NOMO-1 treated with DMSO at 0.1 percent for 48 hours (cell line): ENCODE measurements around the gene PCDHA1.
"Not testable (repeated sequence)": the region's sequence is repeated elsewhere in the genome, so short reads cannot be mapped to it uniquely, and the experiment has no call there.

Experiments used
- DNase-seq: peaks from one replicate; lab custom pipeline; 2025; ENCODE audit not compliant: unreplicated experiment; lab: John Stamatoyannopoulos, UW

The PCDHA1 gene

DNA sequence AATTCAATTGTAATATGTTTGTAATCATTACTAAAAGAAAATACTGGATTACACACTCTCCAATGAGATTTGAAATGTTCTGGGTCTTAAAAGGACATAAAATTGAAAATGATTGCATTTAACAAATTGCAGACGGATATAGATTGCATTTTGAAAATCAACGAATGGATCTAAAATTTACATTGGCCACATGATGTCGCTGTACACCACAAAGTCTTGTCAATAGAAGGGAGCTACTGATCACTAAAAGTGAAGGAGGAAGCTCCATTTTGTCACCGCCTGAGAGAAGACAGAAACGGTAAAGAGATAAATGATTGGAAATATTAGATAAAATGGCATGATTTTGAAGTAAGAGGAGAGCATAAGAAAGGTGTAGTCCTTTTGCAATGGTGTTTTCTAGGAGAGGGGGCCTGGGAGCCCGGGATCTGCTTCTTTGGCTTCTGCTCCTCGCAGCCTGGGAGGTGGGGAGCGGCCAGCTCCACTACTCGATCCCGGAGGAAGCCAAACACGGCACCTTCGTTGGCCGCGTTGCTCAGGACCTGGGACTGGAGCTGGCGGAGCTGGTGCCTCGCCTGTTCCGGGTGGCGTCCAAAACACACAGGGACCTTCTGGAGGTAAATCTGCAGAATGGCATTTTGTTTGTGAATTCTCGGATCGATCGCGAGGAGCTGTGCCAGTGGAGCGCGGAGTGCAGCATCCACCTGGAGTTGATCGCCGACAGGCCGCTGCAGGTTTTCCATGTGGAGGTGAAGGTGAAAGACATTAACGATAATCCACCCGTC, at the start of gene PCDHA1:
Gene PCDHA1 (plus strand): TSS at position 236 of the 782 bp plus-strand sequence.
- DNase-seq = peak; percentile 59

GRCh38 chr5:140737486-140737885, 48.5 kb upstream of the PCDHA1 start:
- no peak for DNase-seq

DNA sequence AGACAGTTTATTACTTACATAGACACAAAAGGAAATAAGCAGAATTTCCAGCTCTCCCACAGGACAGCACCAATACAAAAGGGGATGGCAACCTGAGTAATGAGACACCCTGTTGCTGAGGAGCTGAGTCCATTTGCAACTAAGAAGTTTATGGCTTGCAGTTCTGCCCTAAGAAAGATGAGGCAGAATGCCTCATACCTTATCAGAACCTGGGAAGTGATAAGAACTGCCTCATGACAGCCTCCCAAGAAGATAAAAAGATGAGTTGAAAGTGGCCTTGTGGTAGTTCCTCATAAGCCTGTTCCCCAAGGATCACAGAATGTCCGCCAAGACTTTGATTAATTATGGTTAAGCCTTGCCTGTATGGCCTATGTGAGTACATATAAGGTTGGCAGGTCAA, 44.0 kb upstream of the PCDHA1 start:
- no peak for DNase-seq

DNA sequence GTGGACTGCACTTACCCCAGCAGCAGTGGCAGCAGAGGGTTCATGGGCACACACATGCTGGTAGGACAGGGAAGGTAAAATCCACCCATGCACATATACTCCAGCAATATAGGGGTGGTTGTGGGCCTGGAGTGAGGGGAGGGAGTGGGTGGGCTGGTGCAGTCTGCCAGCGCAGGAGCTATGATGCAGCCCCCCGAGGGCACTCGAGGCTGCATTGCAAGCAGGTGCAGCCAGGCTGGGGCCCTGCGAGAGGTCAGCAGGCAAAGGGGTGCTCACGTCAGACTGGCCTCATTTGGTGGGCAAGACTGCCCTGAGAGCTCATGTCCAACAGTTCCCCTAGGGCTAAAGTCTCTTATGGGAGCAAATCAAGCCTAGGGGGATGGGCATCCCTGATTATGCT, 32.4 kb upstream of the PCDHA1 start:
- no peak for DNase-seq

DNA sequence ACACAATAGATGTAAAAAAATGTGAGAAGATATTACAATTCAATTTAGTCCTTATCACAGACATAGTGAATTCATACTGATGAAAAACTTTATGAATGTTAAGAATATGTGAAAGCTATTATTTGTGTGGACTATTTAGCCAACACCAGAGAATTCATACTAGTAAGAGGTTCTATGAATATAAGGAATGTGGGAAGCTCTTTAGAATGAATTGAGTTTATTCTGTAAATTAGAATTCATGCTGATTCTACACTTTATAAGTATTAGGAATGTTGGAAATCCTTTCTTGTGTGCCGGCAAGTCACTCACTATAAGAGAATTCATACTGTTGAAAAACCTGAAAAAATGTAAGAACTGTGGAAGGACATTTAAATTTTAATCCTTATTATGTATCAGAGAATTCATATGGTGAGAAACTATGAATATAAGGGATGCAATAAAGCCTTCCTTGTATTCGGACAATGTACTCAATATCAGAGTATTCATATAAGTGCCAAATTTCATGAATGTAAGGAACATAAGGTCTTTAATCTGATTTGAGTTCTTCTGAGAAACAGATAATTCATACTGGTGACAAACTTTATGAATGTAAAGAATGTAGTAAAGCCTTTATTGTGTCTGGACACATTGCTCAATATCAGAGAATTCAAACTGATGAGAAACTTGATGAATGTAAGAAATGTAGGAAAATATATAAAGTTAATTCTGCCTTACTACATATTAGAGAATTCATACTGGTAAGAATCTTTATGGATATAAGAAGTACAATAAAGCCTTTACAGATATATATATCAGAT, 21.6 kb upstream of the PCDHA1 start:
- no peak for DNase-seq

DNA sequence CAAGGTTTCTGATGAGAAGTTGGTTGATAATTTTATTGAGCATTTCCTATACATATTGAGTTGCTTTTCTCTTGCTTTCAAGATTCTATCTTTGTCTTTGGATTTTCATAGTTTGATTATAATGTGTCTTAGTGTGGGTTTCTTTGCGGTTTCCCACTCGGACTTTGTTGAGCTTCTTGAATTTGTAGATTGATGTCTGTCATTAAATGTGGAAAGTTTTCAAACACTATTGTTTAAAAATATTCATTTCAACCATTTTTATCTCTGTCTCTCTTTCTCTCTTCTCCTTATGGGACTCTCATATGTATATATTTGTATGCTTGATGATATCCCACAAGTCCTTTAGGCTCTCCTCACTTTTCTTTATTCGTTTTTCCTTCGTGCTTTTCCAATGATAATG, 18.5 kb upstream of the PCDHA1 start:
- no peak for DNase-seq

GRCh38 chr5:140780512-140780911, 5.4 kb upstream of the PCDHA1 start:
- no peak for DNase-seq

- not testable (repeated sequence) for DNase-seq
Measured at GRCh38 chr5:140787422-140787821, 1.5 kb downstream of the PCDHA1 start.

GRCh38 chr5:140787849-140788504, 2.0 kb downstream of the PCDHA1 start:
- DNase-seq = not testable (repeated sequence)

DNA sequence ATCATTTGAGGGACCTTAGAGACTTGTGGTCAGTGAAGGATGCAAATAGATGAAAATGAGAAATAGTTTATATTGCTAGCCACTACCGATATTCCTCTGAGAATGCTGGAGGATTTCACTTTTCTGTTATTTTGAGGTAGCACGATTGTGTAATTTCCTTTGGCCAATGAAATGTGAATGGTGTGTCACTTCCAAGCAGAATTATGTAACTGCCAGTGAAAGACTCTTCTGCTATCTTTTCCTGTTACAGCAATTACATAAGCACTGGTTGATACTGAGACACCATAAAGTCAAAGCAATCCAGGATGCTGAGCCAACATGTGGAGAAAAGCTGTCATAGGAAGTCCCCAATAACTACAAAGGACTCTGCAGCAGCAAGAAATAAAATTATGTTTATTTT, 5.1 kb downstream of the PCDHA1 start:
- peak; percentile 75 for DNase-seq

GRCh38 chr5:140794595-140795258, 8.8 kb downstream of the PCDHA1 start, which contains the start of gene PCDHA2:
TSS of gene PCDHA2 (plus strand) at chr5:140794852.
- no peak for DNase-seq

DNA sequence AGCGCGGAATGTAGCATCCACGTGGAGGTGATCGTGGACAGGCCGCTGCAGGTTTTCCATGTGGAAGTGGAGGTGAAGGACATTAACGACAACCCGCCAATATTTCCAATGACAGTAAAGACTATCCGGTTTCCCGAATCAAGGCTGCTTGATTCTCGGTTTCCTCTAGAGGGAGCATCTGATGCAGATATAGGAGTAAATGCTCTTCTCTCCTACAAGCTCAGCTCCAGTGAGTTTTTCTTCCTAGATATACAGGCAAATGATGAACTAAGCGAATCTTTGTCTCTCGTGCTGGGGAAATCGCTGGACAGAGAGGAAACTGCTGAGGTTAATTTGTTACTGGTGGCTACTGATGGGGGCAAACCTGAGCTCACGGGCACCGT, 9.3 kb downstream of the PCDHA1 start:
- DNase-seq = no peak

GRCh38 chr5:140796072-140796717, 10.3 kb downstream of the PCDHA1 start:
- DNase-seq = not testable (repeated sequence)

- no peak for DNase-seq
Measured at GRCh38 chr5:140796718-140797095, 10.8 kb downstream of the PCDHA1 start.

DNA sequence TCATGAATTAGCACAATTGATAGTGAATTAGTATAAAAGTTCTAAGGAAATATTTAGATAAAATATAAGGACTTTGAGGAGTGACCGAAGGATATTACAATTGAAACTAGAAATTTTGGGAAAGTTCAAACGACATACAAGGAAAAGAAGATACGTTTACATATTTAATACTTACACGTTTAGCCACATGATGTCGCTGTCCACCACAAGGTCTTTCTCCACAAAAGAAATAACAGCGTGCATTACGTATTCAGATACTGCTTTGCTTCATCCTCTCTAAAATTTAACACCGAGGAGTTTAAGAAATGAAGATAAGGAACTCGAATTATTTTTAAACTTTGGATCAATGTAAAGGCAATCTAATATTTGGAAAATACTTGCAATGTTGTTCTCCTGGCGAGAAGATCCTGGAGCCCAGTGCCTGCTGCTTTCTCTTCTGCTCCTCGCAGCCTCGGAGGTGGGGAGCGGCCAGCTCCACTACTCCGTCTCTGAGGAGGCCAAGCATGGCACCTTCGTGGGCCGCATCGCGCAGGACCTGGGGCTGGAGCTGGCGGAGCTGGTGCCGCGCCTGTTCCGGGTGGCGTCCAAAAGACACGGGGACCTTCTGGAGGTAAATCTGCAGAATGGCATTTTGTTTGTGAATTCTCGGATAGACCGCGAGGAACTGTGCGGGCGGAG, 15.0 kb downstream of the PCDHA1 start, which contains the start of gene PCDHA3:
Gene PCDHA3 (plus strand): TSS at position 242 of the 678 bp plus-strand sequence.
- DNase-seq = no peak

DNA sequence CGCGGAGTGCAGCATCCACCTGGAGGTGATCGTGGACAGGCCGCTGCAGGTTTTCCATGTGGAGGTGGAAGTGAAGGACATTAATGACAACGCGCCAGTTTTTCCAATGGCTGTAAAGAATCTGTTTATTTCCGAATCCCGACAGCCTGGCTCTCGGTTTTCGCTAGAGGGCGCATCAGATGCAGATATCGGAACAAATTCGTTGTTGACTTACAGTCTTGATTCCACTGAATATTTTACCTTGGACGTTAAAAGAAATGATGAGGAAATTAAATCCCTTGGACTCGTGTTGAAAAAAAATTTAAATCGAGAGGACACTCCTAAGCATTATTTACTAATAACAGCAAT, 15.5 kb downstream of the PCDHA1 start:
- DNase-seq = no peak

GRCh38 chr5:140802381-140802780, 16.4 kb downstream of the PCDHA1 start:
- not testable (repeated sequence) for DNase-seq

- no peak for DNase-seq
Measured at GRCh38 chr5:140802781-140803271, 16.9 kb downstream of the PCDHA1 start.

DNA sequence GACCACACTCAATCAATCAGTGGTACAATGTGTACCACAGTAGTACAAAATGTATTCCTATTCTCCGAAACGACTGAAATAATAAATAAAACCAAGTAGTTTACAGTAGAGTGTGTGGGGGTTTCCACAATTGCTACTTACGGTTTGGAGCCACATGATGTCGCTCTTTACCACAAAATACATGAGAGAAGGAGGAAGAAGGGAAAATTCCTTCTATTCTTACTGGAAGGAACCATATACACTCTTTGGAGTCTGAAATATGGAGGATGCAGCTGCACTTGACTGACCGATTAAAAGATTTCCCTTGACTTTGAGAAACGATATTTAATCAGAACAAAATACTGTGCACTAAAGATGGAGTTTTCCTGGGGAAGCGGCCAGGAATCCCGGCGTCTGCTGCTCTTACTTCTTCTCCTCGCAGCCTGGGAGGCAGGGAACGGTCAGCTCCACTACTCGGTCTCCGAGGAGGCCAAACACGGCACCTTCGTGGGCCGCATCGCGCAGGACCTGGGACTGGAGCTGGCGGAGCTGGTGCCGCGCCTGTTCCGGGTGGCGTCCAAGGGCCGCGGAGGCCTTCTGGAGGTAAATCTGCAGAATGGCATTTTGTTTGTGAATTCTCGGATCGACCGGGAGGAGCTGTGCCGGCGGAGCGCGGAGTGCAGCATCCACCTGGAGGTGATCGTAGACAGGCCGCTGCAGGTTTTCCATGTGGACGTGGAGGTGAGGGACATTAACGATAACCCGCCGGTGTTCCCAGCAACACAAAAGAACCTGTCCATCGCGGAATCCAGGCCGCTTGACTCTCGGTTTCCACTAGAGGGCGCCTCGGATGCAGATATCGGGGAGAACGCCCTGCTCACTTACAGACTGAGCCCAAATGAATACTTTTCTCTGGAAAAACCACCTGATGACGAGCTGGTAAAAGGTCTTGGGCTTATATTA, 21.2 kb downstream of the PCDHA1 start, which contains the start of gene PCDHA4:
Gene PCDHA4 (plus strand): TSS at position 235 of the 942 bp plus-strand sequence.
- no peak for DNase-seq
